HG03354 (cell line): ENCODE data around the gene NAGLU.
"Not testable (repeated sequence)": the region's sequence is repeated elsewhere in the genome, so short reads cannot be mapped to it uniquely, and the experiment has no call there.

ENCODE experiments used
- ATAC-seq: cut with Tn5 transposase; IDR thresholded peaks from one replicate; pipeline ENCODE4 v1.9.1; 2021; ENCODE audit warnings: mild to moderate bottlenecking; ENCODE audit not compliant: unreplicated experiment, poor library complexity, severe bottlenecking

NAGLU gene

GRCh38 chr17:42541041-42541833, 5.2 kb downstream of the NAGLU start:
- ATAC-seq, result no peak

GRCh38 chr17:42543190-42544079, 7.4 kb downstream of the NAGLU start:
- ATAC-seq, result no peak

GRCh38 chr17:42544874-42545283, 8.8 kb downstream of the NAGLU start:
- no peak for ATAC-seq

- ATAC-seq, result not testable (repeated sequence)
These were observed 9.9 kb downstream of the NAGLU start for GRCh38 chr17:42545755-42546505.

GRCh38 chr17:42547001-42547461, 11.0 kb downstream of the NAGLU start:
- ATAC-seq, result no peak

GRCh38 chr17:42547698-42548069, 11.6 kb downstream of the NAGLU start:
- ATAC-seq, result no peak

- peak; percentile 71 for ATAC-seq
These were observed 12.2 kb downstream of the NAGLU start for GRCh38 chr17:42548070-42548837.

GRCh38 chr17:42548993-42549755, 13.1 kb downstream of the NAGLU start:
- ATAC-seq, result no peak

GRCh38 chr17:42552736-42553135, 16.7 kb downstream of the NAGLU start, which contains the start of gene HSD17B1:
TSS of gene HSD17B1 (plus strand) at chr17:42552923. CDS start at chr17:42552934, 11 bp downstream.
- not testable (repeated sequence) for ATAC-seq

- no peak for ATAC-seq
These were observed 17.2 kb downstream of the NAGLU start for GRCh38 chr17:42553161-42553818.

- no peak for ATAC-seq
These were observed 17.8 kb downstream of the NAGLU start for GRCh38 chr17:42553866-42554249.

GRCh38 chr17:42554250-42555121, 18.4 kb downstream of the NAGLU start:
- ATAC-seq, result peak; percentile 83

GRCh38 chr17:42555122-42555622, 19.1 kb downstream of the NAGLU start:
- peak; percentile 11 for ATAC-seq

GRCh38 chr17:42555961-42556617, 20.0 kb downstream of the NAGLU start:
- ATAC-seq, result not testable (repeated sequence)

GRCh38 chr17:42559075-42559474, 23.0 kb downstream of the NAGLU start:
- ATAC-seq, result no peak

- ATAC-seq, result no peak
These were observed 24.2 kb downstream of the NAGLU start for GRCh38 chr17:42560246-42560645.
